Ishikawa (cell line): ENCODE measurements around the gene CDC42BPG.

Source experiments
- EGR1 ChIP-seq: IDR thresholded peaks from 2 replicates; pipeline ENCODE4 v1.6.1; 2012
- EP300 ChIP-seq: IDR thresholded peaks from 2 replicates; pipeline ENCODE4 v1.6.1; 2012; ENCODE audit warnings: borderline replicate concordance
- TAF1 ChIP-seq: IDR thresholded peaks from 2 replicates; pipeline ENCODE4 v1.6.1; 2012; ENCODE audit warnings: low read depth, mild to moderate bottlenecking
- YY1 ChIP-seq: IDR thresholded peaks from 2 replicates; pipeline ENCODE4 v1.6.1; 2012; ENCODE audit warnings: low read depth
- TF ChIP-seq, protein P1 (sequence below): IDR thresholded peaks from 2 replicates; pipeline ENCODE4 v1.6.1; 2012

DNA sequence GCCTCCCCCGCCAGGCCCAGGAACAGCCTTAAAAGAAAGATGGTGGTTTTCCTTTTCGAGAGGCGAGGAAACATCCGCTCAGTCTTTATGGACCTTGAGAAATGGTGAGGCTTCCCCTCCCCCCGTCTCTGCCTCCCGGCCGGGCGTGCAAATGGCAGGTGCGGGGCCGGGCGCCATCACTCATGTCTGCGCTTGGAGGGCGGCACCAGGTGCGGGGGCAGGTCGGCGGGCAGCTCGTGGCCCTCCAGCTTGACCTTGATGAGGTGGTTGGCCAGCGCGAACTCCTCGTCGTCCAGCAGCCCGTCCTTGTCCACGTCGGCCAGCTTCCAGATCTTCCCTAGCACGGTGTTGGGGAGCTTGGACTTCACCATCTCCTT, 9.7 kb upstream of the CDC42BPG start:
- TF ChIP-seq, protein P1, sequence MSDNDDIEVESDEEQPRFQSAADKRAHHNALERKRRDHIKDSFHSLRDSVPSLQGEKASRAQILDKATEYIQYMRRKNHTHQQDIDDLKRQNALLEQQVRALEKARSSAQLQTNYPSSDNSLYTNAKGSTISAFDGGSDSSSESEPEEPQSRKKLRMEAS = no peak
- TF ChIP-seq YY1 (no peak), EGR1 (no peak), EP300 (no peak), TAF1 (no peak)
